ENCODE results near the gene FUT2.

The FUT2 gene

GRCh38 chr19:48745208-48745995 lies 49.6 kb downstream of the FUT2 start:
- TF ChIP-seq CTCF (IDR thresholded peaks at IDR 0.05): no peak
- Histone ChIP-seq H3K4me1 (peaks cover 4% of the 10 kb centered on the region), H3K27me3 (ENCODE audit: control insufficient read depth, insufficient read depth, low read length) (no peaks in the 10 kb centered on the region), H3K4me2 (ENCODE audit: low read length) (no peak overlapping the region), H3K9me3 (ENCODE audit: control insufficient read depth, low read length) (no peaks in the 10 kb centered on the region), H3K36me3 (ENCODE audit: control insufficient read depth, insufficient read depth, low read length) (no peaks in the 10 kb centered on the region), H3K27ac (no peak overlapping the region), H3K79me2 (no peaks in the 10 kb centered on the region), H2AFZ (no peak overlapping the region), H3K9ac (no peak overlapping the region), H3K4me3 (ENCODE audit: low read depth, low read length) (no peak overlapping the region)

GRCh38 chr19:48746110-48746509 lies 50.3 kb downstream of the FUT2 start:
- H3K27ac ChIP-seq: peak overlapping the region; percentile 72
- no peak overlapping the region for H2AFZ ChIP-seq
- H3K36me3 ChIP-seq (ENCODE audit: control insufficient read depth, insufficient read depth, low read length): no peaks in the 10 kb centered on the region
- no peak overlapping the region for H3K9ac ChIP-seq
- no peak overlapping the region for H3K4me2 ChIP-seq (ENCODE audit: low read length)
- peaks cover under 1% of the 10 kb centered on the region for H3K79me2 ChIP-seq
- no peaks in the 10 kb centered on the region for H3K27me3 ChIP-seq (ENCODE audit: control insufficient read depth, insufficient read depth, low read length)
- no peak overlapping the region for H3K4me3 ChIP-seq (ENCODE audit: low read depth, low read length)
- TF ChIP-seq CTCF (IDR thresholded peaks at IDR 0.05): no peak
- peaks cover 4% of the 10 kb centered on the region for H3K4me1 ChIP-seq
- no peaks in the 10 kb centered on the region for H3K9me3 ChIP-seq (ENCODE audit: control insufficient read depth, low read length)

- H3K4me3 ChIP-seq (ENCODE audit: low read depth, low read length): peak within 1 kb of the TSS; percentile 14
- peak within 1 kb of the TSS; percentile 25 for H2AFZ ChIP-seq
- H3K9ac ChIP-seq: no peak within 1 kb of the TSS
- peak within 1 kb of the TSS; percentile 38 for H3K4me2 ChIP-seq (ENCODE audit: low read length)
- no peaks in the 10 kb centered on the region for H3K36me3 ChIP-seq (ENCODE audit: control insufficient read depth, insufficient read depth, low read length)
- no peak for TF ChIP-seq CTCF (IDR thresholded peaks at IDR 0.05)
- peaks cover 3% of the 10 kb centered on the region for H3K79me2 ChIP-seq
- no peaks in the 10 kb centered on the region for H3K27me3 ChIP-seq (ENCODE audit: control insufficient read depth, insufficient read depth, low read length)
- no peaks in the 10 kb centered on the region for H3K9me3 ChIP-seq (ENCODE audit: control insufficient read depth, low read length)
- H3K4me1 ChIP-seq: peaks cover 4% of the 10 kb centered on the region
- peak within 1 kb of the TSS; percentile 72 for H3K27ac ChIP-seq
These were observed 51.2 kb downstream of the FUT2 start, which contains the start of gene IZUMO1 for GRCh38 chr19:48746738-48747575. Gene IZUMO1, minus strand, starts transcription at chr19:48746909. Its CDS starts 1,050 bp downstream, at chr19:48745859.

GRCh38 chr19:48749571-48750198 lies 53.9 kb downstream of the FUT2 start:
- Histone ChIP-seq H3K9me3 (ENCODE audit: control insufficient read depth, low read length) (no peaks in the 10 kb centered on the region), H3K27ac (no peak overlapping the region), H3K9ac (no peak overlapping the region), H3K27me3 (ENCODE audit: control insufficient read depth, insufficient read depth, low read length) (no peaks in the 10 kb centered on the region), H3K4me2 (ENCODE audit: low read length) (no peak overlapping the region), H2AFZ (no peak overlapping the region), H3K4me1 (peaks cover 8% of the 10 kb centered on the region), H3K36me3 (ENCODE audit: control insufficient read depth, insufficient read depth, low read length) (no peaks in the 10 kb centered on the region), H3K79me2 (peaks cover 3% of the 10 kb centered on the region), H3K4me3 (ENCODE audit: low read depth, low read length) (no peak overlapping the region)
- no peak for TF ChIP-seq CTCF (IDR thresholded peaks at IDR 0.05)

Measured in parathyroid adenoma (tissue), 2 donors.